ENCODE measurements around the gene SLC6A18. TPM values are rescaled to one million over a fixed set of nuclear protein-coding genes. Genes with fewer than 3 reads are reported as not detected.

Gene SLC6A18
- total RNA-seq, 1 donor from 2014 or later: not detected

- DNase-seq: no peak
Measured at GRCh38 chr5:1202798-1203185, 22.4 kb upstream of the SLC6A18 start.

GRCh38 chr5:1203311-1203967, 21.7 kb upstream of the SLC6A18 start:
- no peak for DNase-seq

GRCh38 chr5:1203968-1204692, 21.1 kb upstream of the SLC6A18 start:
- DNase-seq: no peak

- no peak for DNase-seq
Measured at GRCh38 chr5:1204693-1205242, 20.4 kb upstream of the SLC6A18 start.

- DNase-seq: no peak
Measured at GRCh38 chr5:1205255-1206180, 19.7 kb upstream of the SLC6A18 start.

GRCh38 chr5:1206521-1207412, 18.4 kb upstream of the SLC6A18 start:
- DNase-seq: no peak

- no peak for DNase-seq
Measured at GRCh38 chr5:1207555-1207954, 17.6 kb upstream of the SLC6A18 start.

GRCh38 chr5:1208221-1208742, 16.9 kb upstream of the SLC6A18 start:
- no peak for DNase-seq

GRCh38 chr5:1208743-1209488, 16.3 kb upstream of the SLC6A18 start:
- DNase-seq: no peak

- DNase-seq: no peak
Measured at GRCh38 chr5:1209489-1209852, 15.7 kb upstream of the SLC6A18 start.

GRCh38 chr5:1209896-1210776, 15.0 kb upstream of the SLC6A18 start:
- DNase-seq: no peak

- DNase-seq: no peak
Measured at GRCh38 chr5:1210832-1211251, 14.3 kb upstream of the SLC6A18 start.

- no peak for DNase-seq
Measured at GRCh38 chr5:1211701-1212100, 13.5 kb upstream of the SLC6A18 start.

GRCh38 chr5:1212271-1212670, 12.9 kb upstream of the SLC6A18 start:
- DNase-seq: no peak

GRCh38 chr5:1212881-1213280, 12.3 kb upstream of the SLC6A18 start:
- DNase-seq: no peak

GRCh38 chr5:1213508-1214162, 11.5 kb upstream of the SLC6A18 start:
- no peak for DNase-seq

GRCh38 chr5:1214163-1214935, 10.8 kb upstream of the SLC6A18 start:
- no peak for DNase-seq

- DNase-seq: no peak
Measured at GRCh38 chr5:1214936-1215220, 10.3 kb upstream of the SLC6A18 start.
